HG02798 (cell line): ENCODE measurements around the gene ARAP2.

Experiments used
- ATAC-seq: cut with Tn5 transposase; IDR thresholded peaks from one replicate; pipeline ENCODE4 v1.9.1; 2021; ENCODE audit warnings: mild to moderate bottlenecking; ENCODE audit not compliant: unreplicated experiment, poor library complexity

ARAP2 gene

DNA sequence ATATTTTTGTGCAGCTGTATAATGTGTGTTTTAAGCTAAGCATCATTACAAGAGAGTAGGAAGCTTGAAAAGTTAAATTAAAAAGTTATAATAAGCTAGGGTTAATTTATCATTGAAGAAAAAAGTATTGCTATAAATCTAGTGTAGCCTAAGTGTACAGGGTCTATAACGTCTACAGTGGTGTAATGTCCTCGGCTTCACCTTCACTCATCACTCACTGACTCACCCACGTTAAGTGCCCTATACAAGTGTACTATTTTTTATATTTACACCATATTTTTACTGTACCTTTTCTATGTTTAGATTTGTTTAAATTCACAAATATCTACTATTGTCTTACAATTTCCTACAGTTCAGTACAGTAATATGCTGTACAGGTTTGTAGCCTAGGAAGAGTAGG, 23.5 kb downstream of the ARAP2 start:
- ATAC-seq: no peak

DNA sequence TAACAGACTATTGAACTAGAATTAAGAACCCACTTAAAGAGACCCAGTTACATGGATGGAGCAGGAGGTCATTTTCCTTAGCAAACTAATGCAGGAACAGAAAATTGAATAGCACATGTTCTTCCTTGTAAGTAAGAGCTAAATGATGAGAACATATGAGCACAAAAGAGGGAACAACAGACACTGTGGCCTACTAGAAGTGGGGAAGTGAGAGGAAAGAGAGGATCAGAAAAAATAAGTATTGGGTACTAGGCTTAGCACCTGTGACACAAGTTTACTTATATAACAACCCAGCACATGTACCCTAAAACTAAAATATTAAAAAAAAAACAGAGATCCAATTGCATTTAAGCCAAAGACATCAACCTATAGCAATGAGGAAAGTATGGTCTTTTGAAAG, 26.2 kb downstream of the ARAP2 start:
- ATAC-seq: peak; percentile 60

DNA sequence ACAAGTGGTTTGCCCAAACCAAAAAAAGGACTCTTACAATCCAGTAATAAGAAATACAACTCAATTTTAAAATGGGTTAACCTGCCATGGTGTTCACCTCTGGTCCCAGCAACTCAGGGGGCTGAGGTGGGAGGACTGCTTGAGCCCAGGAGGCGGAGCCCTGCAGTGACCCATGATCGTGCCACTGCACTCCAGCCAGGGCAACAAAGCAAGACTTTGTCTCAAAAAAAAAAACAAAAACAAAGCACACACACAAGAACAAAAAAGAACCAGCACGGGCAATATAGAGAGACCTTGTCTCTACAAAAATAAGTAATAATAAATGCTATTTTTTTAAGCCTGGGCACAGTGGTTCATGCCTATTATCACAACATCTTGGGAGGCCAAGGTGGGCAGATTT, 28.7 kb downstream of the ARAP2 start:
- ATAC-seq: no peak

GRCh38 chr4:36214735-36215485, 29.4 kb downstream of the ARAP2 start:
- ATAC-seq: no peak

GRCh38 chr4:36213977-36214376, 30.3 kb downstream of the ARAP2 start:
- ATAC-seq: no peak

DNA sequence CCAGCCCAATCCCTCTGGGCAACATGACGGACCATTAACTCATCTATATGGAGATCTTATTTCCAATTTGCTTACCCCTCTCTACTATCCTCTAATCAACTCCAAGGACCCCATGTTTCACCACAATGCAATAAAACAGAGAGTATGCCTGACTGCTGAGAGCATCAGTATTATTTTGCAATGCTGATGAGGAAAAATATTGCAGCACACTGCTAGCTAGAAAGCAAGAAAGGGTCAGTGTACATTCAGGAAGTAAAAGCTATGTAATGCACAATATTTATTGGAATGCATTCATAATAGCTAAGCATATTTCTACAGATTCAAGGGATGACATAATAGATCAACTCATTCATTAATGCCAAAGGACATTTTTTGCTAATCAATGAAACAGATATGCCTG, 33.2 kb downstream of the ARAP2 start:
- ATAC-seq: no peak

- peak; percentile 46 for ATAC-seq
Observed at GRCh38 chr4:36209941-36210649, 34.2 kb downstream of the ARAP2 start.

GRCh38 chr4:36208893-36209473, 35.3 kb downstream of the ARAP2 start:
- ATAC-seq: peak; percentile 84

GRCh38 chr4:36207831-36208520, 36.3 kb downstream of the ARAP2 start:
- ATAC-seq: no peak

DNA sequence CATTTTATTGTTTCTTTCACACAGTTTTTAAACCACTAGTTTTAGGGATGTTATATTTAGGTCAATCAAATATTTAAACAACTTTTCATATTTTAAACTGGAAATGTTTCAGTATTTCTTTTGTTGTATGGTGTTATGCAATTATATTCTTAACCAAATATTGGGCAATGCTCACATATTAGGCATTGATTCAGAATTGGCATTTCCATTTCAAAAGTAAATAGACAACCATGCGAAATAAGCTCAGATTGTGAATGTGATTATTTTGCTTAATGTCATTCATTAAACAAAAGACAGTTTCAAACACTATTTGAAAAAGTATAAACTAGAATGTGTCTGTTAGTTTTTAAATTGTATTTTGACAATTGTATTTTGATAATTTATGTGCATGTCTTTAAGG, 36.9 kb downstream of the ARAP2 start:
- no peak for ATAC-seq

DNA sequence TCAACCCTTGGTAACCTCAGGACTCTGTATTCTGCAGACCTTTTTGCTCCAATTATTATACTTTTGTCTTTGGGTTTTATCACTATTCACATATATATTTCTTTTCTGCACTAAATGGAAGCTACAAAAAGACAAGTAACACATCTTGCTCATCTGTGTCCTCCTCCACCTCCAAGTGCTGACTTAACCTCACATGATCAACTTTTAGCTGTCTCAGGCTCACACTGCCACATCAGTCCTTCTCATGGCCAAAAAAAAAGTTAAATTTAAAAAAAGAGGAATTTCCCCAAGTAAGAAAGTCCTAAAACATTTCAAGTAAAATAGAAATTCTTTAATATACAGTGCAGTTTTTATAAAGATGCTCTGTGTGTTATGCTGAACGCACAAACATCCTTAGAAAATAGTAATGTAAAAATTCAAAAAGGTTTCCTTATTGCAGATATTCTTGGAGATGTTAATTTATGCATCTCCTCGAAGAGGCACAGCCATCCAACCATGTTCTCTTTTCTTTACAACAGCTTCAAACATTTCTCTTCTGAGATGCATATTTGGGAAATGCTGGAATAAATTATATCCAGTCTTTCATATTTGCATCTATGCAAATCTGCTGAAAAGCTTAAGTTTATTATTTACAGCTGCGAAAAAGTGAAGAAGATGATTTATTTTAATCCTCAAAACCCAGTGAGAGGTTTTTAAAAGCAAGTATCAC, 37.6 kb downstream of the ARAP2 start:
- ATAC-seq: no peak

DNA sequence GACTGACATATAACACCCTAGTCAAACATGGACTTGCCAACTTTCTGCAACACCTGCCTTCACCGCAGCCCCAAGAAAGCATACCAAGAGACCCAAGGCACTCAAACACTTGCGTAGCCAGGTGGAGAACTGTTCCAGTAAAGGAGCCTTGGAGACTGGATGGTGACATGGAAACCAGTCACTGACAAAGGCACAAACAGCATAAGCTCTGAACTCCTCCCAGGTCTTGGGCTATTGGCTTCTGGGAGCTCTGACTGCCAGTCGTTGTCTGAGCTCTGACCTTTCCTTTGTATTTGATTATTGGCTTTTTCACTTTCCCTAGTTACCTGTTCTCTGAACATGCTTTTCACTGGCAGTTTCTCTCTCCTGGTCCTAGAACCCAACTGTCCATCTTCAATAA, 38.3 kb downstream of the ARAP2 start:
- ATAC-seq: no peak

DNA sequence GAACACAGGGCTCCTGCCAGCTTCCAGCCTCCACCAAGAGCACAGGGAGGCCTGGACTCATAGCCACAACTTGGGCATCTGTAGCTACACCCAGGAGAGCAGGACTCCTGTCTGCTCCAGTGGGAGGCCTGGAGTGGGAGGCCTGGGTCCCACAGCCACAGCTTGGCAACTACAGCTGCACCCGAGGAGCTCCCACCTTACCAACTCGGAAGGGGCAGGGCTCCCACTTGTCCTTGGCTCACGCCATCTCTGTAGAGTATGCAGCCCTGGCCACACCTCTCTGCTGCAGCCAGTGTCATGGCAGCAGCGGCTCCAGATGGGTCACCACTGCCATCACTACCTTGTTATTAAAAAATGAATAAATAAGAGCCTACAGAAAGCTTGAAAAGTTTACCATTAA, 45.5 kb downstream of the ARAP2 start:
- no peak for ATAC-seq

DNA sequence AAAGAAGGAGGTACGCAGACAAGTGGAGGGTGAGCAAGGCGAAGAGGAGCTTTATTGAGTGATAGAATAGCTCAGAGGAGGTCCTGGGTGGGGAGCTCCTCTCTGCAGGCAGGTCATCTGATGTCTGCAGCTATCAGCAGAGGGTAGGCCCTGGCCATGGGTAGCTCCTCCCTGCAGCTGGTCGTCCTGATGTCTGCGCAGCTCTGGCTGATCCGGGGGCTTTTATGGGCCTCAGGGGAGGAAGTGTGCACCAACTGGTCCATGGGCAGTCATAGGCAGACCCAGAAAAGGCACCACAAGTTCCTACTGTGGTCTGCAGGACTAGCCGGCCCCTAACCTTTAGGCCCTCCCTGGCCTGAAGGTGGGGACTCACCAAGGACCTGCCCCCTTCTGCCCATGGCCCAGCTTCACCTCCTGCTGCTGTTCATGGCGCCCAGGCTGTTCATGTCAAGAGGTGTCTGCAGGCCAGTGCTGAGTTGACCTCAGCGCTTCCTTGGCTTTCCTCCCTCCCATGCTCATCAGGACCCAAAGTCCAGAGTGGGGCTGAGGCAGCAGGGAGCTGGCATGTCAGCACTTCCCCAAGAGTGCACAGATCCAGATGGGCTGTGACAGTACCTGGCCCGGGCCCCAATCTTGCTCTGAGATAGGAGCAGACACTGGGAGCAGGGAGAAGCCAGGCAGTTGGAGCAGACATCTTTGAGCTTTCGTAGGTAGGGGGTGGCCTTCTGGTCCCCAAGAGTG, 46.1 kb downstream of the ARAP2 start:
- ATAC-seq: no peak

GRCh38 chr4:36197501-36197900, 46.8 kb downstream of the ARAP2 start:
- no peak for ATAC-seq

DNA sequence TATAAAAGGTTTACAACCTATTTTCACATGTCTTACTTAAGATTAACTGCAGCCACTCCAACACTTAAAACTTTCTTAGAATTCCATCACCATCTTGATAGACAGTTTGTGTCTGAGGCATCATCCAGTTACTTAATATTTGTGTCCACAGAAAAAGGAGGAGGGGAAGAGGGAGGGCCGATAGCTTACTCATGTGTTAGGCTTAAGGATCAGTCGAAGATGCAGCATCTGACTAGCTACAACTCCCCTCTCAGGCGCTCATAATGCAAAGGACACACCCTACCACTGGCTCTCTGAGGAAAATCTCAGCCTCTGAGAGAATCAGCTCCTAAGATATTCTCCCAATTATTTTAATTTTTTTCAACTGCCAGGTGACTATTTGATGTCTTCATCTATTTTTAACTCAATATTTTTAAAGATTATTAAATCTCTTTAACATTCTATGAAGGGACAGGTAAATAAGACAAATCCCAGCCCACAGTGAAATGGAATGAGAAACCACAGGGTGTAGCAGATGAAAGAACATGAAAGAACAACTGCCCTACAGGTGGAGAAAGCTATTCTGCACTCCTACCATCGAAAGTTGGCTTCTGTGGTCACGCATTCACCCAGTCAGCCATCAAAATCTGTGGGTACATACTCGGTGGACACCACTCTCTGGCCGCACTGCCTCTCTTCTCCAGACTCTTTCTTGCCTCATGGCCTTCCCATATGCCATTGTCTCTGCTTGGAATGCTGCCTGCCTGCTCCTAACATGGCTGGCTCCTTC, 48.0 kb downstream of the ARAP2 start:
- no peak for ATAC-seq

- ATAC-seq: no peak
Observed at GRCh38 chr4:36192922-36193321, 51.4 kb downstream of the ARAP2 start.

DNA sequence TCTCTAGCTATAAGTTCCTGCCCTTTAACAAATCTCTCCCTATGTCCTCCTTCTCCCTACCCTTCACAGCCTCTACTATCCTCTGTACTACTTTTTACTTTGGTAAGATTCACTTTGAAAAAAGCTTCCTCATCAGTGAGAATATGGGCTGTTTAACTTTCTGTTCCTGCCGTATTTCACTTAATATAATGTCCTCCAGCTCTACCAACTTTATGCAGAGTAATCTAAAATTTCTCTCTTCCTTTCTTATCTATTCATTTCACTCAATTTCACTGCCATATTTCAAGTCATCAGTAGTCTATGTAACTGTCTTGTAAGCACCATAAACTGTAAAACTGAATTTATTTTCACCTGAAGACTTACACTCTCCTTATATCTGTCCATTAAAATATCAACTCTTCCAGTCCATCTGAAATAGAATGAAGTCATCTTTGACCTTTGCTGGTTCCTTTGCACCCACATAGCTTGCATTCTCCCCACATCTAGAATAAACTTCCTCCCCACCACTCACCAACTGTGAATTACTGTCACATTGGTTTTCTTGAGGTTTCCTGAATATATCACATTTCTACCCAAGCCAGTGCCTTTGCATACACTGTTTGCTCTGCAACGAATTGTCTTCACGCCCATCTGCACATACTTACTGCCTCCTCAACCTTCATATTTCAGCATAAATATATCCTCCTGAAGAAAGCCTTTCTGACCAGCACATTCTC, 54.6 kb downstream of the ARAP2 start:
- ATAC-seq: peak; percentile 76
